ENCODE data around the gene PTK7.

DNA sequence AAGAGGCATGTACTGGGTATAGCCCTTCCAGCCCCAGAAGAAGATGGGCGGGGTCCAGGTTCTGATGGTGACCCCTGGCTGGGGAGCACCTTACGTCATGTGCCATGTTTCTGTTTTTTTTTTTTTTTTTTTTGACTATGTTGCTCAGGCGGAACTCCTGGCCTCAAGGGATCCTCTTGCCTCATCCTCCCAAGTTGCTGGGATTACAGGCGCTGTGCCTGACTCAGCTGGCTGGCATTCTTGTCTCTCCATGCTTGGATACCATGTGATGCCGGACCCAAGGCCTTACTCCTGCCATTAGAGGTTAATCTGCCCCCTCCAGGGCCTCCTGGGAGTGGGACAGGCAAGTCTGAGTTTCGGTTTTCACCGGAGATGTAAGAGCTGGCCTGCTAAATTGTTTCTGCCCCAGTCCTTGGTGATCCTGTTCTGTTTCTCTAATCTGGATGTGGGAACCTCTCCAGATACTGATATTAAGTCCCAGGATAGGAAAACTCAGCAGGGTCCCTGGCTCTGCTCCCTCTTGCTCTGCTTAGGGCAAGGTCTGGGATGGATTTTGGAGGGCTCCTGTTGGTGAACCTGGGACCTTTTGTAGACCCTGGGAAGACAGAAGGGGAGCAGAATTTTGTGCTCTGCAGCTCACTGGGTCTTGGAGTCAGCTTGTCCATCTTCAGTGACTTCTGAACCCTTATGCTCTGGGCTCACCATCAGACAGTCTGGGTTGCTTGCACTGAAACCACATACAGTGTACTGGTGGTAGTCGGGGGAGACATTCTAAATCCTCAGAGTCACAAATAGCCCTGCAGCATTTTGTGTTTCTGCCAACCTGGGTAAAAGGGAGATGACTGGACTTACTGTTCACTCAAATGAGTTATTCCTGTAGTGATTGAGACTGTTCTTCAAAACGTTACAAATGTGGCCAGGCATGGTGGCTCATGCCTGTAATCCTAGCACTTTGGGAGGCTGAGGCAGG is 45.1 kb downstream of the PTK7 start:
- TF ChIP-seq, protein P1, sequence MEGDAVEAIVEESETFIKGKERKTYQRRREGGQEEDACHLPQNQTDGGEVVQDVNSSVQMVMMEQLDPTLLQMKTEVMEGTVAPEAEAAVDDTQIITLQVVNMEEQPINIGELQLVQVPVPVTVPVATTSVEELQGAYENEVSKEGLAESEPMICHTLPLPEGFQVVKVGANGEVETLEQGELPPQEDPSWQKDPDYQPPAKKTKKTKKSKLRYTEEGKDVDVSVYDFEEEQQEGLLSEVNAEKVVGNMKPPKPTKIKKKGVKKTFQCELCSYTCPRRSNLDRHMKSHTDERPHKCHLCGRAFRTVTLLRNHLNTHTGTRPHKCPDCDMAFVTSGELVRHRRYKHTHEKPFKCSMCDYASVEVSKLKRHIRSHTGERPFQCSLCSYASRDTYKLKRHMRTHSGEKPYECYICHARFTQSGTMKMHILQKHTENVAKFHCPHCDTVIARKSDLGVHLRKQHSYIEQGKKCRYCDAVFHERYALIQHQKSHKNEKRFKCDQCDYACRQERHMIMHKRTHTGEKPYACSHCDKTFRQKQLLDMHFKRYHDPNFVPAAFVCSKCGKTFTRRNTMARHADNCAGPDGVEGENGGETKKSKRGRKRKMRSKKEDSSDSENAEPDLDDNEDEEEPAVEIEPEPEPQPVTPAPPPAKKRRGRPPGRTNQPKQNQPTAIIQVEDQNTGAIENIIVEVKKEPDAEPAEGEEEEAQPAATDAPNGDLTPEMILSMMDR (conservative IDR thresholded peaks at IDR 0.05), result no peak
- TF ChIP-seq EZH2 (IDR thresholded peaks at IDR 0.05; ENCODE audit: low read depth), result no peak

All from PC-9 (cell line).